ENCODE data around the gene CFAP69. TPM values are rescaled to one million over a fixed set of nuclear protein-coding genes. Genes with fewer than 3 reads are reported as not detected.

CFAP69 gene
- total RNA-seq, 1 experiment from 2014 or later = 3.1 TPM

DNA sequence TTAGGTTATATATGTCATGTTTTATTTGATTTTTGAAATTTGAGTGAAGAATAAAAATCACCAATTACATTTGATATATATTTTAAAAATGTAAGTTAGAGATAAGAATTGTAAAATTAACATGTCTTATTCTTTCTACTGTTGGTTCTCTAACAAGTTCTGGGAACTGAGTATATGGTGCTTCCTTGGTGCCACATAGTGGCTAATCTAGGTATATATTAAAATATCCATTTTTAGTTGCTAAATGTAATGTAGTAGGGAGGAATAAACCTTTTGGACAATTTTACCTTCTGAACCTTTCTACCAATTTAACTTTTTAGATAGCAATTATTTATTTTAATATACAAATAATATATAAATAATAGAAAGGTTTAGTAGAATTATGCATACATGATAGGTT lies 17.5 kb downstream of the CFAP69 start:
- peak; percentile 82 for ATAC-seq
- no peaks in the 10 kb centered on the region for H3K27me3 ChIP-seq (ENCODE audit: low read length)
- H3K9ac ChIP-seq (ENCODE audit: low read length) = no peak overlapping the region
- no peaks in the 10 kb centered on the region for H3K9me2 ChIP-seq (replicated peaks; ENCODE audit: low read length)
- H3K4me3 ChIP-seq (ENCODE audit: low read length) = no peak overlapping the region
- POLR2A ChIA-PET (ENCODE audit: unreplicated experiment) = no interaction called here
- CTCF ChIA-PET = no interaction called here
- no peak overlapping the region for H3K27ac ChIP-seq (ENCODE audit: low read length)
- peak; percentile 70 for DNase-seq
- H4K20me1 ChIP-seq (ENCODE audit: low read length) = no peaks in the 10 kb centered on the region
- no peak overlapping the region for H2AFZ ChIP-seq (ENCODE audit: low read length)
- no peaks in the 10 kb centered on the region for H3K79me2 ChIP-seq (ENCODE audit: low read length)
- TF ChIP-seq, protein P1, sequence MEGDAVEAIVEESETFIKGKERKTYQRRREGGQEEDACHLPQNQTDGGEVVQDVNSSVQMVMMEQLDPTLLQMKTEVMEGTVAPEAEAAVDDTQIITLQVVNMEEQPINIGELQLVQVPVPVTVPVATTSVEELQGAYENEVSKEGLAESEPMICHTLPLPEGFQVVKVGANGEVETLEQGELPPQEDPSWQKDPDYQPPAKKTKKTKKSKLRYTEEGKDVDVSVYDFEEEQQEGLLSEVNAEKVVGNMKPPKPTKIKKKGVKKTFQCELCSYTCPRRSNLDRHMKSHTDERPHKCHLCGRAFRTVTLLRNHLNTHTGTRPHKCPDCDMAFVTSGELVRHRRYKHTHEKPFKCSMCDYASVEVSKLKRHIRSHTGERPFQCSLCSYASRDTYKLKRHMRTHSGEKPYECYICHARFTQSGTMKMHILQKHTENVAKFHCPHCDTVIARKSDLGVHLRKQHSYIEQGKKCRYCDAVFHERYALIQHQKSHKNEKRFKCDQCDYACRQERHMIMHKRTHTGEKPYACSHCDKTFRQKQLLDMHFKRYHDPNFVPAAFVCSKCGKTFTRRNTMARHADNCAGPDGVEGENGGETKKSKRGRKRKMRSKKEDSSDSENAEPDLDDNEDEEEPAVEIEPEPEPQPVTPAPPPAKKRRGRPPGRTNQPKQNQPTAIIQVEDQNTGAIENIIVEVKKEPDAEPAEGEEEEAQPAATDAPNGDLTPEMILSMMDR (conservative IDR thresholded peaks at IDR 0.05; ENCODE audit: low read depth, low read length) = peak; percentile 57
- no peak for TF ChIP-seq EZH2phosphoT487 (IDR thresholded peaks at IDR 0.05; ENCODE audit: borderline replicate concordance, low read length)
- no peak for TF ChIP-seq EZH2 (IDR thresholded peaks at IDR 0.05; ENCODE audit: low read length, unreplicated experiment)
- intact Hi-C loops (cut with micrococcal nuclease) = loop anchor here (1.0 to 2.0 kb wide), 5 partner anchors 18 to 164 kb away; partner anchors contain the start of gene CFAP69
- peaks cover 9% of the 10 kb centered on the region for H3K4me1 ChIP-seq (ENCODE audit: insufficient read depth, low read length)
- H3K9me3 ChIP-seq (ENCODE audit: low read length) = no peaks in the 10 kb centered on the region
- no peak overlapping the region for H3K4me2 ChIP-seq (ENCODE audit: low read length)
- no TSS peak for BruUV-seq (replicated peaks)
- H3F3A ChIP-seq (ENCODE audit: low read length, unreplicated experiment) = no peaks in the 10 kb centered on the region
- no peaks in the 10 kb centered on the region for H3K36me3 ChIP-seq (ENCODE audit: low read depth, low read length)

GRCh38 chr7:90266808-90267207 lies 21.8 kb downstream of the CFAP69 start:
- Histone ChIP-seq H3K79me2 (ENCODE audit: low read length) (no peaks in the 10 kb centered on the region), H3K4me3 (ENCODE audit: low read length) (no peak overlapping the region), H2AFZ (ENCODE audit: low read length) (no peak overlapping the region), H3K4me2 (ENCODE audit: low read length) (no peak overlapping the region), H3K27ac (ENCODE audit: low read length) (no peak overlapping the region), H3K27me3 (ENCODE audit: low read length) (no peaks in the 10 kb centered on the region), H3K36me3 (ENCODE audit: low read depth, low read length) (no peaks in the 10 kb centered on the region), H3K9me3 (ENCODE audit: low read length) (no peaks in the 10 kb centered on the region), H3K9me2 (replicated peaks; ENCODE audit: low read length) (no peaks in the 10 kb centered on the region), H3K9ac (ENCODE audit: low read length) (no peak overlapping the region), H3K4me1 (ENCODE audit: insufficient read depth, low read length) (peaks cover 32% of the 10 kb centered on the region), H3F3A (ENCODE audit: low read length, unreplicated experiment) (no peaks in the 10 kb centered on the region), H4K20me1 (ENCODE audit: low read length) (no peaks in the 10 kb centered on the region)
- CTCF ChIA-PET = interaction anchor here (0.9 kb wide), 1 partner anchor 56 kb away, joined by 4 read pairs; the partner anchor contains the start of gene STEAP2
- no peak for TF ChIP-seq EZH2 (IDR thresholded peaks at IDR 0.05; ENCODE audit: low read length, unreplicated experiment)
- TF ChIP-seq, protein P1 (conservative IDR thresholded peaks at IDR 0.05; ENCODE audit: low read depth, low read length) = no peak
- no peak for TF ChIP-seq EZH2phosphoT487 (IDR thresholded peaks at IDR 0.05; ENCODE audit: borderline replicate concordance, low read length)
- POLR2A ChIA-PET (ENCODE audit: unreplicated experiment) = no interaction called here
- BruUV-seq (replicated peaks) = no TSS peak
- intact Hi-C loops (cut with micrococcal nuclease) = no loop called here
- no peak for ATAC-seq
- DNase-seq = peak; percentile 18

DNA sequence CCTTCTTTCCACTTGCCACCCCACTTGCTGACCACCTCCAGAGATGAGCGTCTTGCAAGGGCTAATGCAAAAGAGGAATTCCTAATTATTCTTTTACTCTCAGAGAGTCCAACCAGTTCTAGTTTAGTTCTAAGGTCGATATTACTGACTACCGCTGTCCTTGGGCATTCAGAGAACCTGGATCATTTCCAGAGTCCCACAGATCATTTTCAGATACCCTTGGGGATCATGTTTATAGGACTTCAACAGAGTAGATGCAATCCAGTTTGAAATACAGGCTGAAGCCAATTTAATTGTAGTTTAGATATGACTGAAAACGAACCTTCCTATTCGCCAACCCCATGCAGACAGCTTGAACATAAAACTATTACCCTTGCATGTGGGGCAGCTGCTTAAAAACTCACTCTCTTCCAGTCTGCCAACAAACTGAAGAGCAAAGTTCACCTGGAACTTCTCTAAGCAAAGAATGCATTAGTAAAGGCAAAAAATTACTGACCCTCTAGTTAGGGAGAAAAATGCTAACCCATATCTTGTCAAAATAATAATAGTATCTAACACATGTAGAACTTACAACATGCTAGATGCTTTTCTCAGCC lies 22.4 kb downstream of the CFAP69 start:
- TF ChIP-seq, protein P1 (conservative IDR thresholded peaks at IDR 0.05; ENCODE audit: low read depth, low read length) = no peak
- TF ChIP-seq EZH2phosphoT487 (IDR thresholded peaks at IDR 0.05; ENCODE audit: borderline replicate concordance, low read length) = no peak
- TF ChIP-seq EZH2 (IDR thresholded peaks at IDR 0.05; ENCODE audit: low read length, unreplicated experiment) = no peak
- Histone ChIP-seq H3K4me1 (ENCODE audit: insufficient read depth, low read length) (peaks cover 37% of the 10 kb centered on the region), H3K4me2 (ENCODE audit: low read length) (no peak overlapping the region), H3K9ac (ENCODE audit: low read length) (no peak overlapping the region), H3K36me3 (ENCODE audit: low read depth, low read length) (no peaks in the 10 kb centered on the region), H2AFZ (ENCODE audit: low read length) (no peak overlapping the region), H3K27me3 (ENCODE audit: low read length) (no peaks in the 10 kb centered on the region), H3F3A (ENCODE audit: low read length, unreplicated experiment) (no peaks in the 10 kb centered on the region), H3K79me2 (ENCODE audit: low read length) (no peaks in the 10 kb centered on the region), H3K27ac (ENCODE audit: low read length) (no peak overlapping the region), H3K9me2 (replicated peaks; ENCODE audit: low read length) (no peaks in the 10 kb centered on the region), H4K20me1 (ENCODE audit: low read length) (no peaks in the 10 kb centered on the region), H3K9me3 (ENCODE audit: low read length) (no peaks in the 10 kb centered on the region), H3K4me3 (ENCODE audit: low read length) (no peak overlapping the region)
- intact Hi-C loops (cut with micrococcal nuclease) = no loop called here
- BruUV-seq (replicated peaks) = no TSS peak
- ChIA-PET CTCF (interaction anchor here (0.9 kb wide), 1 partner anchor 56 kb away, joined by 4 read pairs; the partner anchor contains the start of gene STEAP2), POLR2A (ENCODE audit: unreplicated experiment) (no interaction called here)
- DNase-seq (no peak), ATAC-seq (no peak)

Measured in PC-3 (cell line).